Natural killer cell treated with Interleukin-12 subunit alpha and Interleukin-12 subunit beta and Interleukin-15 and Interleukin-18, amount 100 ng/mL, for 72 hours (primary cell): ENCODE results near the gene SPPL2B. TPM values are rescaled to one million over a fixed set of nuclear protein-coding genes. Genes with fewer than 3 reads are reported as not detected.

Experiments
- ATAC-seq, 2 donors: fragments of 150-1000 bp; cut with Tn5 transposase in 1 of 2; sonication (Bioruptor Pico), chemical (Tn5 transposase) in 1 of 2; 2 replicates each; pipeline ENCODE4 v1.10.0; 2021
- DNase-seq: peaks from one replicate; pipeline ENCODE4 v3.0.0; 2022; ENCODE audit warnings: low spot score
- H3K27ac Mint-ChIP-seq, 2 donors: 1 replicate in 1 of 2; 2 replicates in 1 of 2; pipeline ENCODE4 v1.8.0; 2022; ENCODE audit warnings: mixed read lengths in 2 of 2, mild to moderate bottlenecking in 1 of 2, moderate library complexity in 1 of 2
- H3K27me3 Mint-ChIP-seq, 2 donors: 1 replicate in 1 of 2; 2 replicates in 1 of 2; pipeline ENCODE4 v1.8.0; 2022; ENCODE audit warnings: mixed read lengths in 2 of 2
- H3K36me3 Mint-ChIP-seq: one replicate; pipeline ENCODE4 v1.8.0; 2022; ENCODE audit warnings: mixed read lengths
- H3K4me1 Mint-ChIP-seq, 2 donors: 1 replicate in 1 of 2; 2 replicates in 1 of 2; pipeline ENCODE4 v1.8.0; 2022; ENCODE audit warnings: low read depth in 2 of 2, mixed read lengths in 2 of 2, mild to moderate bottlenecking in 1 of 2
- H3K4me3 Mint-ChIP-seq: one replicate; pipeline ENCODE4 v1.8.0; 2022; ENCODE audit warnings: mixed read lengths
- H3K9me3 Mint-ChIP-seq: 2 replicates; pipeline ENCODE4 v1.8.0; 2022; ENCODE audit warnings: mixed read lengths
- total RNA-seq, 2 donors: library from RNA; stranded (reverse); gene quantifications; one replicate each; pipeline ENCODE4 v1.2.3, GENCODE V29; 2022

Gene SPPL2B
- total RNA-seq, 2 donors from 2014 or later = 41.3 to 97.6 TPM

- DNase-seq (no peak), ATAC-seq (no peak)
- H3K27ac Mint-ChIP-seq = no peak overlapping the region
- no peak overlapping the region for H3K4me3 Mint-ChIP-seq
- H3K4me1 Mint-ChIP-seq = peaks cover 0 to 3% of the 10 kb centered on the region in 2 donors
- H3K36me3 Mint-ChIP-seq = no peaks in the 10 kb centered on the region
- peaks cover 0 to 11% of the 10 kb centered on the region in 2 donors for H3K27me3 Mint-ChIP-seq
- H3K9me3 Mint-ChIP-seq = no peaks in the 10 kb centered on the region
These were observed 43.2 kb downstream of the SPPL2B start for GRCh38 chr19:2371656-2372055.

DNA sequence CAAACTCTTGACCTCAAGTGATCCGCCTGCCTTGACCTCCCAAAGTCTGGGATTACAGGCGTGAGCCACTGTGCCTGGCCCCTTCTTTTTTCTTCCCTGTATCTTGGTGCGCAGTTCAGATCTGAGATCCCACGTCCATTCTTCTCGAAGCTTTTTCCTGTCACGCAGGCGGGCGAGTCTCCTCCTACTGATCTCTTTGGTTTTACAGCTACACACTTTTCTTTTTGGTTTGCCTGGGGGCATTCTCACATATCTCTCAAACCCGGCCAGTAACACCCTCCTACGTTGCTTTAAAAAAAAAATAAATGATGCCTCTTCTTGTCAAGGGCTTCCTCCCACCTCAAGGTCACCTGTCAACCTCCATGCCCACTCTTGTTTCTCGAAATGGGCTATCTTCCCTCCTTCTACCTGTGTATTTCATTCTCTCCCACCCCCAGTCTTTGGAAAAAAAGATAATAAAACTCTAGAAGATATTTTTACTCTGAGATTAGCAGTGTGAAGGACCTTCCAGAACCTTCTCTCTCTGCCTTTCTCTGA lies 43.7 kb downstream of the SPPL2B start:
- Mint-ChIP-seq H3K9me3 (no peaks in the 10 kb centered on the region), H3K27me3 (peaks cover 0 to 11% of the 10 kb centered on the region in 2 donors), H3K4me1 (peaks cover 0 to 3% of the 10 kb centered on the region in 2 donors), H3K4me3 (no peak overlapping the region), H3K27ac (no peak overlapping the region), H3K36me3 (no peaks in the 10 kb centered on the region)
- DNase-seq (no peak), ATAC-seq (no peak)

DNA sequence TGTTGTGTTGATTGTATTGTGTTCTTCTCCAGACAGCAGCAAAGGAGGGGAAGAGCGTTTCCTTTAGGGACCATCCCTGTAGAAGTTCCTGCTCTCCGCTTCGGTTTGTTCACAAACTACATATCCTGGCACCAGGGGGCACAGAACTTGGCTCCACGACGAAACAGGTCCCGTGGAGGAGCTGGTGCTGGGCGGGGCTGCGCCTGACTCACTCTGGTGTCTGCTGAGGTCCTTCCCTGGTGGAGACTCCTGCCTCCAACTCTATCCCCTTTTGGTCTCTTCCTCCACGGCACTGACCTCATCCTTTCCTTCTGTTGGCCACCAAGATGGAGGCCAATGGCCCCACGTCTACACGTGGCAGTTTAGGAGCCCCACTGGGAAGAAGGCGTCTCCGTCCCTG lies 46.3 kb downstream of the SPPL2B start:
- ATAC-seq (no peak), DNase-seq (no peak)
- H3K9me3 Mint-ChIP-seq = peaks cover 5% of the 10 kb centered on the region
- H3K4me1 Mint-ChIP-seq = peaks cover 0 to 3% of the 10 kb centered on the region in 2 donors
- peaks cover 0 to 7% of the 10 kb centered on the region in 2 donors for H3K27me3 Mint-ChIP-seq
- H3K27ac Mint-ChIP-seq = no peak overlapping the region
- H3K36me3 Mint-ChIP-seq = peaks cover 6% of the 10 kb centered on the region
- no peak overlapping the region for H3K4me3 Mint-ChIP-seq

DNA sequence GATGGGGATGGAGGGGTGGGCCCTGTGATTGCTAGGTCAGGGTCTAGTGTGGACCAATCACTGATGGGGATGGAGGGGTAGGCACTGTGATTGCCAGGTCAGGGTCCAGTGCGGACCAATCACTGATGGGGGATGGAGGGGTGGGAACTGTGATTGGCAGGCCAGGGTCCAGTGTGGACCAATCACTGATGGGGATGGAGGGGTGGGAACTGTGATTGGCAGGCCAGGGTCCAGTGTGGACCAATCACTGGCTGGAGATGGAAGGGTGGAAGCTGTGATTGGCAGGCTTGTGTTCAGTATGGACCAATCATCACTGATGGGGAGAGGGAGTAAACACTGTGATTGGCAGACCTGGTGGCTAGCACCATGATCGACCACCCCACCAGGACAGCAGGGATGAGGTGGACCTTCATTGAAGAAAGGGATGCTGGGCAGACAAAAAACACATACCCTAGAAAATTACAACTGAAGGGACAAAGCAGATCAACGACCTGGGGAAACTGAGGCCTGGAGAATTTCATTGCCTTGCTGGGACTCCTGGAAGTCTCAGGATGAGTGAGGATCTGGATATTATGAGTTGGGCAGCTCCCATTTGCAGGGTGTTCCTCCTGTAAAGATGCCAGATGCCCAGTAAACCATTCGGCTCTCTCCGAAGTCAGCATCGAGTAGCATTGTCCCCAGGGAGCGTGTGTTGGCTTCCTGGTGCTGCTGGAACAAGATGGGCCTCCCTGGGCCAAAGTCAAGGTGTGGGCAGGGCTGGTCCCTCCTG lies 47.1 kb downstream of the SPPL2B start:
- Mint-ChIP-seq H3K27ac (no peak overlapping the region), H3K4me3 (no peak overlapping the region), H3K36me3 (peaks cover 7% of the 10 kb centered on the region), H3K27me3 (peaks cover 0 to 7% of the 10 kb centered on the region in 2 donors), H3K4me1 (peaks cover 0 to 3% of the 10 kb centered on the region in 2 donors), H3K9me3 (peaks cover 5% of the 10 kb centered on the region)
- DNase-seq (no peak), ATAC-seq (peak; percentile 27 to 55)

DNA sequence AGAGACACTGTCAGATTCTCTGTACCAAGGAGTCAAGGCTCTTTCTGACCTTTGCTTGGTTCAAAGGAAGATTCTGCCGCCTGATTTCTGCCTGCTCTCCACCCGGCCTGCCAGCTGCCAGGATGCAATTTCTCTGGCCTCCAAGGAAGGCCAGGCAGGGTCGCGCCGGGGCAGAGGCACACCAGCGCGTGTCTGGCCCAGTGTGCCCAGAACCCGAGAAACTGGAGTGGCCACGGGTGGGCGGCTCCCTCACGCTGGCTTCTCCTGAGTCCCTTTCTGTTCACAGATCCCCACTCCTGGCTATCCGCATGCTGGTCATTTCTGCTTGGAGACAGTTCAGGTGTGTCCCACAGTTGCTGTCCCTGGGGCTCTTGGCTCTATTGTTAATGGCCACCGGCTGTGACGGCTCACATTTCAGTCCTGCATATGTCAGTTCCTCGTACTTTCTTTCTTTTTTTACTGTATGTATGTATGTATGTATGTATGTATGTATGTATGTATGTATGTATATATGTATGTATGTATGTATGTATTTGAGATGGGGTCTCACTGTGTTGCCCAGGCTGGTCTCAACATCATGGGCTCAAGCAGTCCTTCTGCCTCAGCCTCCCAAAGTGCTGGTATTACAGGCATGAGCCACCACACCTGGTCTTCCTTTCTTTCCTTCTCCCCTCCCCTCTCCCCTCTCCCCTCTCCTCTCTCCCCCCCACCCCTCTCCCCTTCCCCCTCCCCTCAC lies 48.5 kb downstream of the SPPL2B start:
- peaks cover 0 to 3% of the 10 kb centered on the region in 2 donors for H3K4me1 Mint-ChIP-seq
- DNase-seq (no peak), ATAC-seq (no peak)
- H3K27ac Mint-ChIP-seq = peak overlapping the region in 1 of 2 donors; percentile 83
- no peak overlapping the region for H3K4me3 Mint-ChIP-seq
- H3K36me3 Mint-ChIP-seq = peaks cover 13% of the 10 kb centered on the region
- peaks cover 0 to 9% of the 10 kb centered on the region in 2 donors for H3K27me3 Mint-ChIP-seq
- H3K9me3 Mint-ChIP-seq = peaks cover 5% of the 10 kb centered on the region

- H3K4me1 Mint-ChIP-seq = peaks cover 0 to 7% of the 10 kb centered on the region in 2 donors
- peaks cover 0 to 5% of the 10 kb centered on the region in 2 donors for H3K27me3 Mint-ChIP-seq
- H3K27ac Mint-ChIP-seq = no peak overlapping the region
- peaks cover 5% of the 10 kb centered on the region for H3K9me3 Mint-ChIP-seq
- no peak for ATAC-seq
- no peak for DNase-seq
- H3K36me3 Mint-ChIP-seq = peaks cover 13% of the 10 kb centered on the region
- H3K4me3 Mint-ChIP-seq = no peak overlapping the region
These were observed 52.1 kb downstream of the SPPL2B start for GRCh38 chr19:2380567-2380966.

GRCh38 chr19:2381148-2381820 lies 52.8 kb downstream of the SPPL2B start:
- H3K4me3 Mint-ChIP-seq = no peak overlapping the region
- peaks cover 0 to 5% of the 10 kb centered on the region in 2 donors for H3K27me3 Mint-ChIP-seq
- DNase-seq (no peak), ATAC-seq (no peak)
- peaks cover 5% of the 10 kb centered on the region for H3K9me3 Mint-ChIP-seq
- H3K36me3 Mint-ChIP-seq = peaks cover 13% of the 10 kb centered on the region
- H3K4me1 Mint-ChIP-seq = peaks cover 0 to 7% of the 10 kb centered on the region in 2 donors
- no peak overlapping the region for H3K27ac Mint-ChIP-seq

GRCh38 chr19:2382530-2383222 lies 54.2 kb downstream of the SPPL2B start:
- Mint-ChIP-seq H3K27ac (no peak overlapping the region), H3K4me3 (no peak overlapping the region), H3K4me1 (peaks cover 0 to 4% of the 10 kb centered on the region in 2 donors), H3K9me3 (peaks cover 5% of the 10 kb centered on the region), H3K27me3 (peaks cover 0 to 8% of the 10 kb centered on the region in 2 donors), H3K36me3 (peaks cover 13% of the 10 kb centered on the region)
- no peak for DNase-seq
- no peak for ATAC-seq

GRCh38 chr19:2385053-2385721 lies 56.7 kb downstream of the SPPL2B start:
- no peak for DNase-seq
- ATAC-seq = peak in 1 of 2 donors; percentile 52
- Mint-ChIP-seq H3K27me3 (peaks cover 0 to 12% of the 10 kb centered on the region in 2 donors), H3K4me3 (no peak overlapping the region), H3K4me1 (peaks cover 0 to 4% of the 10 kb centered on the region in 2 donors), H3K27ac (no peak overlapping the region), H3K9me3 (no peaks in the 10 kb centered on the region), H3K36me3 (peaks cover 6% of the 10 kb centered on the region)

DNA sequence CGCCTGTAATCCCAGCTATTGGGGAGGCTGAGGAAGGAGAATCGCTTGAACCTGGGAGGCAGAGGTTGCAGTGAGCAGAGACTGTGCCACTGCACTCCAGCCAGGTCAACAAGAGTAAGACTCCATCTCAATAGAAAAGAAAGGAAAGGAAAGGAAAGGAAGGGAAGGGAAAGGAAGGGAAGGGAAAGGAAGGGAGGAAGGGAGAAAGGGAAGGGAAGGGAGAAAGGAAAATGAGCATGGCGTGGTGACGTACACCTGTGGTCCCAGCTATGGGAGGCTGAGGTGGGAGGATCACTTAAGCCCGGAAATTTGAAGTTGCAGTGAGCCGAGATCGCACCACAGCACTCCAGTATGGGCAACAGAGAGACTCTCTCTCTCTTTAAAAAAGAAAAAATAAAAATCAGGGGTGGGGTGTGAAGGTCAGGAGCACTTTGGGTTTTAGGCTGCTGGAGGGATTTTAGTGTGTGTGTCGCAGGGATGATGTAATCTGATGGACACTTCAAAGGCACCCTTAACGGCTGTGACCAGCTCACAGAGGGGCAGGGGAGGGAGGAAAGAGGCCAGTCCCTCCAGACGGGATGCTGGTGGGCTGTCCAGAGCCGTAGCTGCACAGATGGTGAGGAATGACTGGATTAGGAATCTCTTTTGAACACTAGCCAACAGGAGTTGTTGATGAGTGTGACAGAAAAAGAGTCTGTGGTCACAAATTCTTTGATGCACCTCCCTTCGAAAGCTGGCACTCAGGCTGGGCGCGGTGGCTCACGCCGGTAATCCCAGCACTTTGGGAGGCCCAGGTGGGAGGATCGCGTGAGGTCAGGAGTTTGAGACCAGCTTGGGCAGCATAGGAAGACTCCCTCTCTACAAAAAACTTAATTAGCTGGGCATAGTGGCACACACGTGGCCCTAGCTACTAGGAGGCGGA lies 59.1 kb downstream of the SPPL2B start:
- DNase-seq (no peak), ATAC-seq (no peak)
- Mint-ChIP-seq H3K36me3 (no peaks in the 10 kb centered on the region), H3K27ac (no peak overlapping the region), H3K9me3 (no peaks in the 10 kb centered on the region), H3K27me3 (peaks cover 0 to 10% of the 10 kb centered on the region in 2 donors), H3K4me3 (no peak overlapping the region), H3K4me1 (peaks cover 5 to 6% of the 10 kb centered on the region in 2 donors)

GRCh38 chr19:2389594-2389993 lies 61.1 kb downstream of the SPPL2B start:
- ATAC-seq (no peak), DNase-seq (no peak)
- H3K36me3 Mint-ChIP-seq = no peaks in the 10 kb centered on the region
- peaks cover 9 to 11% of the 10 kb centered on the region in 2 donors for H3K4me1 Mint-ChIP-seq
- no peak overlapping the region for H3K4me3 Mint-ChIP-seq
- no peaks in the 10 kb centered on the region for H3K9me3 Mint-ChIP-seq
- H3K27ac Mint-ChIP-seq = no peak overlapping the region
- H3K27me3 Mint-ChIP-seq = peaks cover 0 to 10% of the 10 kb centered on the region in 2 donors
